GM23338 (cell line): ENCODE results near the gene MGAT5. TPM values are rescaled to one million over a fixed set of nuclear protein-coding genes. Genes with fewer than 3 reads are reported as not detected.

Source experiments
- CREB1 ChIP-seq: fragments of 250-450 bp; sonication (Bioruptor Pico); IDR thresholded peaks from 2 replicates; pipeline ENCODE4 v1.5.0; 2020; ENCODE audit warnings: low read depth, mild to moderate bottlenecking, moderate library complexity
- EZH2 ChIP-seq: fragments of 200-600 bp; sonication (generic); IDR thresholded peaks from one replicate; pipeline ENCODE4 v1.8.0; 2017; ENCODE audit warnings: antibody characterized with exemption, mild to moderate bottlenecking, low read depth; ENCODE audit not compliant: unreplicated experiment
- EZH2phosphoT487 ChIP-seq: fragments of 200-600 bp; sonication (generic); IDR thresholded peaks from one replicate; pipeline ENCODE4 v1.8.1; 2018; ENCODE audit warnings: antibody characterized with exemption; ENCODE audit not compliant: unreplicated experiment
- JUNB ChIP-seq: IDR thresholded peaks from one replicate; pipeline ENCODE4 v1.6.1; 2016; ENCODE audit warnings: antibody characterized with exemption; ENCODE audit not compliant: unreplicated experiment
- POLR2AphosphoS5 ChIP-seq: IDR thresholded peaks from 2 replicates; pipeline ENCODE4 v1.6.1; 2016; ENCODE audit warnings: antibody characterized with exemption, low read depth
- STAT1 ChIP-seq: IDR thresholded peaks from one replicate; pipeline ENCODE4 v1.6.1; 2016; ENCODE audit warnings: antibody characterized with exemption; ENCODE audit not compliant: unreplicated experiment
- ZNF114 ChIP-seq: fragments of 250-450 bp; sonication (Bioruptor Pico); IDR thresholded peaks from 2 replicates; pipeline ENCODE4 v1.5.0; 2020; ENCODE audit warnings: mild to moderate bottlenecking, moderate library complexity
- polyA plus RNA-seq: library from polyadenylated mRNA; unstranded; fragments of >200 nt; fragmentation: Nextera tagmentation; extraction: Ambion mirVana; gene quantifications from 2 replicates; pipeline ENCODE4 v1.2.1, GENCODE V29; 2016
- total RNA-seq: library from RNA; depleted of rRNA; stranded (reverse); fragments of >200 nt; shearing (Covaris generic); gene quantifications from 2 replicates; pipeline ENCODE4 v1.2.3, GENCODE V29; 2014
- TF ChIP-seq, protein P1 (sequence below): fragments of 250-450 bp; sonication (Bioruptor Pico); IDR thresholded peaks from 2 replicates; pipeline ENCODE4 v1.5.0; 2020; ENCODE audit warnings: mild to moderate bottlenecking, moderate library complexity
- TF ChIP-seq, protein P2 (sequence below): IDR thresholded peaks from 2 replicates; pipeline ENCODE4 v1.6.1; 2016; ENCODE audit warnings: antibody characterized with exemption

MGAT5 gene
- total and polyA plus RNA-seq, 2 experiments from 2014 or later, result 4.6 to 27.6 TPM

DNA sequence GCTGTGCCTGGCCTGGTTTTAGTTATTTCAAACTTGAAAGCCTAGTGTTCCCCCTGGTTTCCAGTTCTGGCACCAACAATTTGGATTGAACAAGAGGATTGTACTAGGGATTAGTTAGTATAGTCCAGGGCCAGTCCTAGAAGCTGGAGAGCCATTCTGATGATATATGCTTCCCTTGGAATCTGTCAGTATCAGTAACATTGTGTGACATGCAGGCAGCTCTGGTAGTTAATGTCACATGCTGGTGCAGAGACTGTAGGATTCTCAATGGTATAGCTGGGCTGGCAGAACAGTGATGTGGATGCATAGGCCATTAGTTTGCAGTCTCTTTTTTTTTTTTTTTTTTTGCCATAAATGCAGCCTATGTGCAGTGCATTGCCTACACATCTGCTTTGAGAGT is 3.6 kb downstream of the MGAT5 start (continued):
- TF ChIP-seq, protein P1, sequence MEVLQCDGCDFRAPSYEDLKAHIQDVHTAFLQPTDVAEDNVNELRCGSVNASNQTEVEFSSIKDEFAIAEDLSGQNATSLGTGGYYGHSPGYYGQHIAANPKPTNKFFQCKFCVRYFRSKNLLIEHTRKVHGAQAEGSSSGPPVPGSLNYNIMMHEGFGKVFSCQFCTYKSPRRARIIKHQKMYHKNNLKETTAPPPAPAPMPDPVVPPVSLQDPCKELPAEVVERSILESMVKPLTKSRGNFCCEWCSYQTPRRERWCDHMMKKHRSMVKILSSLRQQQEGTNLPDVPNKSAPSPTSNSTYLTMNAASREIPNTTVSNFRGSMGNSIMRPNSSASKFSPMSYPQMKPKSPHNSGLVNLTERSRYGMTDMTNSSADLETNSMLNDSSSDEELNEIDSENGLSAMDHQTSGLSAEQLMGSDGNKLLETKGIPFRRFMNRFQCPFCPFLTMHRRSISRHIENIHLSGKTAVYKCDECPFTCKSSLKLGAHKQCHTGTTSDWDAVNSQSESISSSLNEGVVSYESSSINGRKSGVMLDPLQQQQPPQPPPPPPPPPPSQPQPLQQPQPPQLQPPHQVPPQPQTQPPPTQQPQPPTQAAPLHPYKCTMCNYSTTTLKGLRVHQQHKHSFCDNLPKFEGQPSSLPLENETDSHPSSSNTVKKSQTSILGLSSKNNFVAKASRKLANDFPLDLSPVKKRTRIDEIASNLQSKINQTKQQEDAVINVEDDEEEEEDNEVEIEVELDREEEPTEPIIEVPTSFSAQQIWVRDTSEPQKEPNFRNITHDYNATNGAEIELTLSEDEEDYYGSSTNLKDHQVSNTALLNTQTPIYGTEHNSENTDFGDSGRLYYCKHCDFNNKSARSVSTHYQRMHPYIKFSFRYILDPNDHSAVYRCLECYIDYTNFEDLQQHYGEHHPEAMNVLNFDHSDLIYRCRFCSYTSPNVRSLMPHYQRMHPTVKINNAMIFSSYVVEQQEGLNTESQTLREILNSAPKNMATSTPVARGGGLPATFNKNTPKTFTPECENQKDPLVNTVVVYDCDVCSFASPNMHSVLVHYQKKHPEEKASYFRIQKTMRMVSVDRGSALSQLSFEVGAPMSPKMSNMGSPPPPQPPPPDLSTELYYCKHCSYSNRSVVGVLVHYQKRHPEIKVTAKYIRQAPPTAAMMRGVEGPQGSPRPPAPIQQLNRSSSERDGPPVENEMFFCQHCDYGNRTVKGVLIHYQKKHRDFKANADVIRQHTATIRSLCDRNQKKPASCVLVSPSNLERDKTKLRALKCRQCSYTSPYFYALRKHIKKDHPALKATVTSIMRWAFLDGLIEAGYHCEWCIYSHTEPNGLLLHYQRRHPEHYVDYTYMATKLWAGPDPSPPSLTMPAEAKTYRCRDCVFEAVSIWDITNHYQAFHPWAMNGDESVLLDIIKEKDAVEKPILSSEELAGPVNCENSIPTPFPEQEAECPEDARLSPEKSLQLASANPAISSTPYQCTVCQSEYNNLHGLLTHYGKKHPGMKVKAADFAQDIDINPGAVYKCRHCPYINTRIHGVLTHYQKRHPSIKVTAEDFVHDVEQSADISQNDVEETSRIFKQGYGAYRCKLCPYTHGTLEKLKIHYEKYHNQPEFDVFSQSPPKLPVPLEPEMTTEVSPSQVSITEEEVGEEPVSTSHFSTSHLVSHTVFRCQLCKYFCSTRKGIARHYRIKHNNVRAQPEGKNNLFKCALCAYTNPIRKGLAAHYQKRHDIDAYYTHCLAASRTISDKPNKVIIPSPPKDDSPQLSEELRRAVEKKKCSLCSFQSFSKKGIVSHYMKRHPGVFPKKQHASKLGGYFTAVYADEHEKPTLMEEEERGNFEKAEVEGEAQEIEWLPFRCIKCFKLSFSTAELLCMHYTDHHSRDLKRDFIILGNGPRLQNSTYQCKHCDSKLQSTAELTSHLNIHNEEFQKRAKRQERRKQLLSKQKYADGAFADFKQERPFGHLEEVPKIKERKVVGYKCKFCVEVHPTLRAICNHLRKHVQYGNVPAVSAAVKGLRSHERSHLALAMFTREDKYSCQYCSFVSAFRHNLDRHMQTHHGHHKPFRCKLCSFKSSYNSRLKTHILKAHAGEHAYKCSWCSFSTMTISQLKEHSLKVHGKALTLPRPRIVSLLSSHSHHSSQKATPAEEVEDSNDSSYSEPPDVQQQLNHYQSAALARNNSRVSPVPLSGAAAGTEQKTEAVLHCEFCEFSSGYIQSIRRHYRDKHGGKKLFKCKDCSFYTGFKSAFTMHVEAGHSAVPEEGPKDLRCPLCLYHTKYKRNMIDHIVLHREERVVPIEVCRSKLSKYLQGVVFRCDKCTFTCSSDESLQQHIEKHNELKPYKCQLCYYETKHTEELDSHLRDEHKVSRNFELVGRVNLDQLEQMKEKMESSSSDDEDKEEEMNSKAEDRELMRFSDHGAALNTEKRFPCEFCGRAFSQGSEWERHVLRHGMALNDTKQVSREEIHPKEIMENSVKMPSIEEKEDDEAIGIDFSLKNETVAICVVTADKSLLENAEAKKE, result no peak
- no peak for TF ChIP-seq EZH2
- TF ChIP-seq POLR2AphosphoS5, result no peak
- no peak for TF ChIP-seq EZH2phosphoT487
- no peak for TF ChIP-seq ZNF114 (CRISPR knock-in tag)
- TF ChIP-seq, protein P2, sequence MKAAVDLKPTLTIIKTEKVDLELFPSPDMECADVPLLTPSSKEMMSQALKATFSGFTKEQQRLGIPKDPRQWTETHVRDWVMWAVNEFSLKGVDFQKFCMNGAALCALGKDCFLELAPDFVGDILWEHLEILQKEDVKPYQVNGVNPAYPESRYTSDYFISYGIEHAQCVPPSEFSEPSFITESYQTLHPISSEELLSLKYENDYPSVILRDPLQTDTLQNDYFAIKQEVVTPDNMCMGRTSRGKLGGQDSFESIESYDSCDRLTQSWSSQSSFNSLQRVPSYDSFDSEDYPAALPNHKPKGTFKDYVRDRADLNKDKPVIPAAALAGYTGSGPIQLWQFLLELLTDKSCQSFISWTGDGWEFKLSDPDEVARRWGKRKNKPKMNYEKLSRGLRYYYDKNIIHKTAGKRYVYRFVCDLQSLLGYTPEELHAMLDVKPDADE, result no peak
- TF ChIP-seq STAT1, result no peak
- no peak for TF ChIP-seq JUNB
- no peak for TF ChIP-seq CREB1 (CRISPR knock-in tag)
